K562 (cell line): ENCODE results near the gene SMIM10L2A.

Experiments used
- CBX5 ChIP-seq: IDR thresholded peaks from 2 replicates; pipeline ENCODE4 v1.6.1; 2014; ENCODE audit warnings: low read depth, borderline replicate concordance
- ETS1 ChIP-seq: conservative IDR thresholded peaks from 2 replicates; pipeline ENCODE4 v1.6.1; 2011; ENCODE audit warnings: low read depth, mild to moderate bottlenecking, low read length; ENCODE audit not compliant: control insufficient read depth
- ETV6 ChIP-seq, 3 experiments: fragments of 150-350 bp in 1 of 3; sonication (generic) in 1 of 3; formaldehyde crosslinking in 1 of 3; IDR thresholded peaks; 2 replicates each; pipeline versions ENCODE4 v1.6.1 to v1.8.0; 2014 to 2022; ENCODE audit warnings: borderline replicate concordance in 2 of 3, low read depth in 2 of 3, antibody characterized with exemption in 1 of 3, low read length in 1 of 3, mild to moderate bottlenecking in 1 of 3, missing genetic modification reagents in 1 of 3
- ILK ChIP-seq: fragments of 450-650 bp; IDR thresholded peaks from 2 replicates; pipeline ENCODE4 v1.6.1; 2016; ENCODE audit warnings: missing genetic modification characterization, low read depth, mild to moderate bottlenecking, missing compliant biosample characterization, moderate library complexity, borderline replicate concordance
- MYNN ChIP-seq, 2 experiments: sonication (generic); formaldehyde crosslinking in 1 of 2; IDR thresholded peaks; 2 replicates each; pipeline versions ENCODE4 v1.5.0 to v1.6.1; 2016 to 2020; ENCODE audit warnings: antibody characterized with exemption in 1 of 2, missing genetic modification reagents in 1 of 2
- NFATC3 ChIP-seq: fragments of 450-650 bp; IDR thresholded peaks from 2 replicates; pipeline ENCODE4 v1.6.1; 2017; ENCODE audit warnings: mild to moderate bottlenecking
- NFIC ChIP-seq: fragments of 450-650 bp; IDR thresholded peaks from 2 replicates; pipeline ENCODE4 v1.6.1; 2017; ENCODE audit warnings: mild to moderate bottlenecking, inconsistent platforms
- NR1H2 ChIP-seq: sonication (generic); formaldehyde crosslinking; IDR thresholded peaks from 2 replicates; pipeline ENCODE4 v1.4.0; 2020; ENCODE audit warnings: mild to moderate bottlenecking, missing genetic modification reagents
- POLR2A ChIP-seq: fragments of 450-650 bp; conservative IDR thresholded peaks from 2 replicates; pipeline ENCODE4 v1.6.1; 2016
- RBM34 ChIP-seq: fragments of 200-400 bp; formaldehyde crosslinking; IDR thresholded peaks from 2 replicates; pipeline ENCODE4 v1.6.1; 2018; ENCODE audit warnings: low read length, borderline replicate concordance; ENCODE audit not compliant: insufficient read depth
- ZNF121 ChIP-seq: sonication (generic); formaldehyde crosslinking; conservative IDR thresholded peaks from 2 replicates; pipeline ENCODE4 v1.8.0; 2022; ENCODE audit warnings: missing genetic modification reagents
- ZNF253 ChIP-seq: fragments of 250-450 bp; sonication (Bioruptor Pico); conservative IDR thresholded peaks from 2 replicates; pipeline ENCODE4 v1.6.1; 2021; ENCODE audit warnings: mild to moderate bottlenecking

GRCh38 chrX:135421932-135422809 is at the start of gene SMIM10L2A:
- TF ChIP-seq MYNN (IDR thresholded peaks at IDR 0.05) (no peak), MYNN (CRISPR knock-in tag; IDR thresholded peaks at IDR 0.05) (no peak), ILK (tag) (no peak), ETV6 (IDR thresholded peaks at IDR 0.05; ENCODE audit: borderline replicate concordance in 1 of 2, low read depth in 2 of 2, low read length in 1 of 2) (no peak), ETV6 (CRISPR knock-in tag; IDR thresholded peaks at IDR 0.05; ENCODE audit: borderline replicate concordance) (no peak), CBX5 (no peak), ZNF121 (CRISPR knock-in tag) (no peak), RBM34 (no peak), NFATC3 (no peak), POLR2A (no peak), NFIC (no peak), ZNF253 (CRISPR knock-in tag) (no peak), NR1H2 (CRISPR knock-in tag) (no peak), ETS1 (no peak)
